ENCODE measurements around the gene KATNB1. TPM values are rescaled to one million over a fixed set of nuclear protein-coding genes. Genes with fewer than 3 reads are reported as not detected.
"Not testable (repeated sequence)": the region's sequence is repeated elsewhere in the genome, so short reads cannot be mapped to it uniquely, and the experiment has no call there.

The KATNB1 gene
- total RNA-seq, 4 donors from 2014 or later, result 11.4 to 27.6 (median 26.1) TPM

DNA sequence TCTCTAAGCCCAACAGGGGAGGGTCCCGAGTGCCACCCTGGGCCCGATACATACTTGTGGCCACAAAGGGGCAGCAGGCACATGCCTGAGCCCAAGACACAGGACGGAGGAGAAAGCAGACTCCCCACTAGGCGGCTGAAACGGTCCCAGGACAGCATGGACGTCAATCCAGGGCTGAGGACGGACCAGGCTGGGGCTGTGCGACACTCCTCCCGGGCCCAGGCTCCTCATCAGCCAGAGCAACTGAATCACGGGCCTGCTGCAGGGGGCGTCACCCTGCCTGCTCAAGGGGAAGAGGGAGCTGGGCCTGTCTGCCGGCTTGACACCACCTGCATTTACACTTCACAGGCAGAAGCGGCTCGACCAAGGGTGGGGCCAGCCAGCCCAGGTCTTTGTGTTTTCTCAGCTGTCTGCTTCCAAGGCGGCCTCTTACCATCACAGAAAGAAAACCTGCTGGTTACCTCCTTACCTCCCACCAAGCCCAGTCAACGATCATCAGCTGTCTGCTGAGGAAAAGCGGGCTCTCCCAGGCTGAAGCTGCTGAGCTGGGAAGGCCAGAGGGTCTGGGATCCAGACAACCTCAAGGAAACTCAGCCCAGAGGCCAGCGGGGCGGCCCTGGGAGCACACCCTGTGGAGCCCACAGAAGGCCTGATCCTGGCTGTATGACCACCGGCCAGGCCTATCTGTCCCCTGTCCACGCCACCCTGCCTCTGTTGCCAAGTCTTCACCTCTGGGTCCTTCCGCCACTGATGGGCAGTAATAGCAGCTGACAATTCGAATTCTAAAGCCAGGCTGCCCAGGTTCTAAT is 40.3 kb downstream of the KATNB1 start:
- no peaks in the 10 kb centered on the region for H3K27me3 ChIP-seq
- H3K4me1 ChIP-seq, result peaks cover 13 to 23% of the 10 kb centered on the region in 2 donors
- peak overlapping the region; percentile 37 to 86 (median 72) for H3K27ac ChIP-seq
- DNase-seq, result peak in 1 of 2 donors; percentile 55
- H3K36me3 ChIP-seq, result peaks cover 7 to 10% of the 10 kb centered on the region in 2 donors
- H3K4me3 ChIP-seq (replicated peaks in 1 of 3), result no peak overlapping the region
- WGBS, 2 donors, result 69 to 86% methylated on average over 10 to 17 of the region's 23 CpGs
- intact Hi-C loops (cut with DNase I), result no loop called here
- peak in 3 of 6 experiments; percentile 25 to 40 (median 30) for TF ChIP-seq CTCF (IDR thresholded peaks at IDR 0.05)
- no peak for TF ChIP-seq POLR2A (IDR thresholded peaks at IDR 0.05)
- no peaks in the 10 kb centered on the region for H3K9me3 ChIP-seq

DNA sequence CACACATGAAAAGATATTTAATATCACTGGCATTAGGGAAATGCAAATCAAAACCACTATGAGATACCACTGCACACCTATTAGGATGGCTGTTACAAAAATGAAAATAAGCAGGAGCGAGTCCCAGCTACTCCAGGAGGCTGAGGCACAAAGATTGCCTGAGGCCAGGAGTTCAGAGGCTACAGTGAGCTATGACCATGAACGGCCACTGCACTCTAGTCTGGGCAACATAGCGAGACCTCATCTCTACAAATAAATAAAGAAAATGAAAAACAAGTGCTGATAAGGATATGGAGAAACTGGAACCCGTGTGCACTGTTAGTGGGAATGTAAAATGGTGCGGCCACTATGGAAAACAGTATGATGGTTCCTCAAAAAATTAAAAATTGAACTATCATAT is 43.1 kb downstream of the KATNB1 start:
- WGBS, 2 donors, result 93% methylated on average over 5 of the region's 5 CpGs
- no peaks in the 10 kb centered on the region for H3K27me3 ChIP-seq
- H3K4me1 ChIP-seq, result peaks cover 12 to 36% of the 10 kb centered on the region in 2 donors
- DNase-seq, result no peak
- H3K27ac ChIP-seq, result no peak overlapping the region
- TF ChIP-seq CTCF (IDR thresholded peaks at IDR 0.05), result no peak
- peaks cover 0 to 4% of the 10 kb centered on the region in 2 donors for H3K36me3 ChIP-seq
- no peak overlapping the region for H3K4me3 ChIP-seq (replicated peaks in 1 of 3)
- no peaks in the 10 kb centered on the region for H3K9me3 ChIP-seq
- intact Hi-C loops (cut with DNase I), result no loop called here

DNA sequence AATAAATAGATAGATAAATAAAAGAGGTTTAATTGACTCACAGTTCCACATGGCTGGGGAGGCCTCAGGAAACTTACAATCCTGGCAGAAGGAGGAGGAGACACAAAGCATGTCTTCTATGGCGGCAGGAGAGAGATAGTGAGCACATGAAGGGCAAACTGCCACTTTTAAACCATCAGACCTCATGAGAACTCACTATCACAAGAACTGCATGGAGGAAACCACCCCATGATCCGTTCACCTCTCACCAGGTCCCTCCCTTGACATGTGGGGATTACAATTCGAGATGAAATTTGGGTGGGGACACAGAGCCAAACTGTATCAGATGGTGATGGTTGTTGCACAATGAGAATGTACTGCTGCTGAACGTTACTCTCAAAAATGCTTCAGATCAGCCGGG is 44.3 kb downstream of the KATNB1 start:
- H3K27me3 ChIP-seq; intact Hi-C loops (cut with DNase I); H3K27ac ChIP-seq; DNase-seq; H3K36me3 ChIP-seq; H3K9me3 ChIP-seq; H3K4me3 ChIP-seq (replicated peaks in 1 of 3): not testable (repeated sequence)
- WGBS, 2 donors, result 79 to 88% methylated on average over 5 of the region's 5 CpGs
- peaks cover 9 to 24% of the 10 kb centered on the region in 2 donors for H3K4me1 ChIP-seq

DNA sequence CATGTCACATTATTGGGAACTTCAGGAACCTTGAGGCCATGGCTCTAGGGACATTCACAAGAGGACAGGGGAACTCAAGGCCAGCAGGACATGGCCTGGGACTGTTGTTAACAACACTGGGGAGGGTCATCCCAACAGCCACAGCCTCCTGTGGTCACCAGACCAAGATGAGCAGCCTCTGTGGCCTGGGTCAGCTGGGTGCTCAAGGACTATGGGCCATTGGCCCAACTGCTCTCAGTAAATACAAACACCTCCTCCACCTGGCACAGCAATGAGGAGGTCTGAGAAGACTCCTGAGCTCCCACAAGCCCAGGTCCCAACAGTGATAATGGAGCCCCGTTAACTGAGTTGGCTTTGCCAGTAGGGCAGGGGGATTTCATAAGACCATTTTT is 45.8 kb downstream of the KATNB1 start:
- no peaks in the 10 kb centered on the region for H3K9me3 ChIP-seq
- WGBS, 2 donors, result 57 to 71% methylated on average over 1 of the region's 1 CpG
- H3K4me1 ChIP-seq, result peaks cover 4 to 21% of the 10 kb centered on the region in 2 donors
- peak; percentile 46 to 52 for DNase-seq
- peak overlapping the region in 2 of 3 donors; percentile 63 to 67 for H3K27ac ChIP-seq
- H3K27me3 ChIP-seq, result no peaks in the 10 kb centered on the region
- intact Hi-C loops (cut with DNase I), result no loop called here
- H3K36me3 ChIP-seq, result peaks cover 15 to 16% of the 10 kb centered on the region in 2 donors
- H3K4me3 ChIP-seq (replicated peaks in 1 of 3), result no peak overlapping the region
- no peak for TF ChIP-seq POLR2A (IDR thresholded peaks at IDR 0.05)
- no peak for TF ChIP-seq CTCF (IDR thresholded peaks at IDR 0.05)

- intact Hi-C loops (cut with DNase I), result no loop called here
- H3K27me3 ChIP-seq, result no peaks in the 10 kb centered on the region
- no peak overlapping the region for H3K4me3 ChIP-seq (replicated peaks in 1 of 3)
- no peak for DNase-seq
- TF ChIP-seq POLR2A (IDR thresholded peaks at IDR 0.05), result no peak
- TF ChIP-seq CTCF (IDR thresholded peaks at IDR 0.05), result no peak
- WGBS, 2 donors, result 93 to 95% methylated on average over 10 of the region's 10 CpGs
- no peaks in the 10 kb centered on the region for H3K9me3 ChIP-seq
- peaks cover 11 to 16% of the 10 kb centered on the region in 2 donors for H3K36me3 ChIP-seq
- H3K4me1 ChIP-seq, result peaks cover 11 to 26% of the 10 kb centered on the region in 2 donors
- peak overlapping the region in 2 of 3 donors; percentile 63 to 67 for H3K27ac ChIP-seq
These were observed 46.4 kb downstream of the KATNB1 start for GRCh38 chr16:57781741-57782606.

GRCh38 chr16:57782607-57783055 is 47.1 kb downstream of the KATNB1 start:
- 72 to 75% methylated on average over 11 of the region's 11 CpGs for WGBS, 2 donors
- H3K4me3 ChIP-seq (replicated peaks in 1 of 3); H3K27me3 ChIP-seq; H3K9me3 ChIP-seq; intact Hi-C loops (cut with DNase I): not testable (repeated sequence)
- peak overlapping the region; percentile 37 to 67 (median 63) for H3K27ac ChIP-seq
- H3K4me1 ChIP-seq, result peaks cover 17 to 32% of the 10 kb centered on the region in 2 donors
- peaks cover 11 to 16% of the 10 kb centered on the region in 2 donors for H3K36me3 ChIP-seq
- DNase-seq, result peak in 1 of 2 donors; percentile 21

Data from thyroid gland (tissue), 4 donors.